Lower lobe of right lung (tissue), 2 donors: Measurements from ENCODE around the gene SCG3. TPM values are rescaled to one million over a fixed set of nuclear protein-coding genes. Genes with fewer than 3 reads are reported as not detected.

Source experiments
- ATAC-seq, 2 donors: fragments of 200-7000 bp; cut with Tn5 transposase; one replicate each; pipeline ENCODE4 v1.9.1; 2020 to 2022; ENCODE audit warnings: mild to moderate bottlenecking in 2 of 2, moderate library complexity in 2 of 2
- DNase-seq: peaks from one replicate; pipeline ENCODE4 v3.0.0-alpha.2; 2020
- H3K27ac ChIP-seq: fragments of 200-600 bp; one replicate; pipeline ENCODE4 v1.8.0; 2022
- H3K27me3 ChIP-seq: fragments of 200-600 bp; one replicate; pipeline ENCODE4 v1.8.0; 2022; ENCODE audit warnings: low read depth
- H3K36me3 ChIP-seq: fragments of 200-600 bp; one replicate; pipeline ENCODE4 v1.8.0; 2022; ENCODE audit warnings: mild to moderate bottlenecking
- H3K4me1 ChIP-seq: fragments of 200-600 bp; one replicate; pipeline ENCODE4 v1.8.0; 2022
- H3K4me3 ChIP-seq: fragments of 200-600 bp; one replicate; pipeline ENCODE4 v1.8.0; 2022; ENCODE audit warnings: mild to moderate bottlenecking
- H3K9me3 ChIP-seq: fragments of 200-600 bp; one replicate; pipeline ENCODE4 v1.8.0; 2022
- CTCF ChIP-seq: fragments of 200-600 bp; IDR thresholded peaks from one replicate; pipeline ENCODE4 v1.8.0; 2022; ENCODE audit warnings: antibody characterized with exemption, mild to moderate bottlenecking
- intact Hi-C: fragments of 100-400 bp; cut with DNase I; formaldehyde crosslinking; loops from one replicate; pipeline ENCODE4 v1.11.0; 2022
- total RNA-seq: library from RNA; stranded (reverse); fragmentation: NEBNext Ultra II Directional; extraction: Animal tissue kit (Norgen Biotek cat#: 25700); gene quantifications from one replicate; pipeline ENCODE4 v1.2.1, GENCODE V29; 2021
- donor health status: DM: no; HTN: yes; CAD: no; lungs with severe emphysema.

The SCG3 gene
- total RNA-seq, 1 donor from 2014 or later: 0.18 TPM

GRCh38 chr15:51751697-51752683 is 70.7 kb downstream of the SCG3 start:
- Histone ChIP-seq H3K4me1 (peaks cover 25% of the 10 kb centered on the region), H3K9me3 (no peaks in the 10 kb centered on the region), H3K27me3 (no peaks in the 10 kb centered on the region), H3K27ac (peak overlapping the region; percentile 62), H3K4me3 (peak overlapping the region; percentile 63), H3K36me3 (no peaks in the 10 kb centered on the region)
- TF ChIP-seq CTCF: no peak
- DNase-seq: peak; percentile 60
- peak; percentile 50 to 57 for ATAC-seq
- intact Hi-C loops: no loop called here

GRCh38 chr15:51752888-51753287 is 71.6 kb downstream of the SCG3 start:
- H3K4me3 ChIP-seq: peak overlapping the region; percentile 63
- peaks cover 25% of the 10 kb centered on the region for H3K4me1 ChIP-seq
- no peak overlapping the region for H3K27ac ChIP-seq
- H3K9me3 ChIP-seq: no peaks in the 10 kb centered on the region
- intact Hi-C loops: no loop called here
- no peaks in the 10 kb centered on the region for H3K27me3 ChIP-seq
- ATAC-seq (peak; percentile 30 to 33), DNase-seq (no peak)
- no peak for TF ChIP-seq CTCF
- no peaks in the 10 kb centered on the region for H3K36me3 ChIP-seq

GRCh38 chr15:51754267-51754666 is 73.0 kb downstream of the SCG3 start:
- Histone ChIP-seq H3K4me3 (no peak overlapping the region), H3K27ac (no peak overlapping the region), H3K27me3 (no peaks in the 10 kb centered on the region), H3K36me3 (no peaks in the 10 kb centered on the region), H3K4me1 (peaks cover 28% of the 10 kb centered on the region), H3K9me3 (no peaks in the 10 kb centered on the region)
- ATAC-seq (no peak), DNase-seq (no peak)
- intact Hi-C loops: no loop called here
- TF ChIP-seq CTCF: no peak

- no peak overlapping the region for H3K4me3 ChIP-seq
- no peak for TF ChIP-seq CTCF
- no peak for DNase-seq
- H3K27me3 ChIP-seq: no peaks in the 10 kb centered on the region
- H3K9me3 ChIP-seq: no peaks in the 10 kb centered on the region
- no peaks in the 10 kb centered on the region for H3K36me3 ChIP-seq
- intact Hi-C loops: no loop called here
- H3K27ac ChIP-seq: no peak overlapping the region
- peaks cover 32% of the 10 kb centered on the region for H3K4me1 ChIP-seq
- no peak for ATAC-seq
Observed at GRCh38 chr15:51755790-51756189, 74.5 kb downstream of the SCG3 start.

GRCh38 chr15:51756482-51756881 is 75.2 kb downstream of the SCG3 start:
- no peak overlapping the region for H3K4me3 ChIP-seq
- no peaks in the 10 kb centered on the region for H3K9me3 ChIP-seq
- peaks cover 27% of the 10 kb centered on the region for H3K4me1 ChIP-seq
- H3K27ac ChIP-seq: no peak overlapping the region
- no peaks in the 10 kb centered on the region for H3K36me3 ChIP-seq
- no peaks in the 10 kb centered on the region for H3K27me3 ChIP-seq
- ATAC-seq (peak; percentile 22 to 23), DNase-seq (no peak)
- intact Hi-C loops: no loop called here
- TF ChIP-seq CTCF: no peak
